Activated CD4-positive, alpha-beta memory T cell treated with anti-CD3 and anti-CD28 coated beads for 36 hours (primary cell): Measurements from ENCODE around the gene MNT. TPM values are rescaled to one million over a fixed set of nuclear protein-coding genes. Genes with fewer than 3 reads are reported as not detected.

ENCODE experiments used
- CTCF ChIA-PET: fragments of 350-600 bp; sonication (Branson Sonifier 250); formaldehyde crosslinking; loops from one replicate; lab custom pipeline; 2021; ENCODE audit warnings: antibody characterized with exemption, inconsistent platforms; lab: Charles Lee
- POLR2A ChIA-PET: fragments of 350-600 bp; sonication (Branson Sonifier 250); formaldehyde crosslinking; loops from one replicate; lab custom pipeline; 2021; ENCODE audit warnings: antibody characterized with exemption; lab: Charles Lee
- DNase-seq: peaks from one replicate; pipeline ENCODE4 v3.0.0-alpha.2; 2020
- H3K27ac Mint-ChIP-seq: one replicate; pipeline ENCODE4 v1.8.0; 2021; ENCODE audit warnings: mixed read lengths
- H3K27me3 Mint-ChIP-seq: one replicate; pipeline ENCODE4 v1.8.0; 2021; ENCODE audit warnings: mixed read lengths
- H3K36me3 Mint-ChIP-seq: one replicate; pipeline ENCODE4 v1.8.0; 2021; ENCODE audit warnings: mixed read lengths
- H3K4me1 Mint-ChIP-seq: one replicate; pipeline ENCODE4 v1.8.0; 2021; ENCODE audit warnings: low read depth, mixed read lengths
- H3K4me3 Mint-ChIP-seq: one replicate; pipeline ENCODE4 v1.8.0; 2021; ENCODE audit warnings: mild to moderate bottlenecking, mixed read lengths
- H3K9me3 Mint-ChIP-seq: one replicate; pipeline ENCODE4 v1.8.0; 2021; ENCODE audit warnings: mixed read lengths
- intact Hi-C: fragments of 100-400 bp; cut with micrococcal nuclease; formaldehyde crosslinking; loops from one replicate; pipeline ENCODE4 v1.15.1; 2023
- total RNA-seq, 2 experiments: library from RNA; stranded (reverse); gene quantifications; one replicate each; pipeline ENCODE4 v1.2.3, GENCODE V29; 2021

The MNT gene
- total RNA-seq, 2 experiments from 2014 or later, result 13.9 to 18.1 TPM

- POLR2A ChIA-PET, result interaction anchor here (0.6 kb wide), 1 partner anchor 317 kb away, joined by 4 read pairs; no protein-coding TSS in a partner anchor
- CTCF ChIA-PET, result interaction anchor here (1.4 kb wide), 1 partner anchor 53 kb away, joined by 5 read pairs; no protein-coding TSS in a partner anchor
- Mint-ChIP-seq H3K27me3 (no peaks in the 10 kb centered on the region), H3K4me1 (peaks cover 13% of the 10 kb centered on the region), H3K4me3 (no peak overlapping the region), H3K9me3 (no peaks in the 10 kb centered on the region), H3K27ac (no peak overlapping the region), H3K36me3 (peaks cover 27% of the 10 kb centered on the region)
- no peak for DNase-seq
- intact Hi-C loops, result no loop called here
Measured at GRCh38 chr17:2435862-2436261, 35.0 kb upstream of the MNT start.

- peaks cover 26% of the 10 kb centered on the region for H3K36me3 Mint-ChIP-seq
- H3K27me3 Mint-ChIP-seq, result no peaks in the 10 kb centered on the region
- ChIA-PET CTCF (interaction anchor here (0.9 to 4.7 kb wide), 4 partner anchors 13 to 53 kb away, joined by 3 to 32 read pairs (median 4); no protein-coding TSS in a partner anchor), POLR2A (no interaction called here)
- H3K27ac Mint-ChIP-seq, result no peak overlapping the region
- peaks cover 13% of the 10 kb centered on the region for H3K4me1 Mint-ChIP-seq
- no peak overlapping the region for H3K4me3 Mint-ChIP-seq
- intact Hi-C loops, result no loop called here
- H3K9me3 Mint-ChIP-seq, result no peaks in the 10 kb centered on the region
- DNase-seq, result no peak
Measured at GRCh38 chr17:2435181-2435741, 34.4 kb upstream of the MNT start.

GRCh38 chr17:2433696-2434095 lies 32.8 kb upstream of the MNT start:
- Mint-ChIP-seq H3K27ac (no peak overlapping the region), H3K9me3 (no peaks in the 10 kb centered on the region), H3K36me3 (peaks cover 22% of the 10 kb centered on the region), H3K4me3 (no peak overlapping the region), H3K4me1 (peaks cover 6% of the 10 kb centered on the region), H3K27me3 (no peaks in the 10 kb centered on the region)
- POLR2A ChIA-PET, result no interaction called here
- DNase-seq, result no peak
- intact Hi-C loops, result no loop called here
- CTCF ChIA-PET, result interaction anchor here (1.4 to 4.7 kb wide), 2 partner anchors 17 to 51 kb away, joined by 4 to 32 read pairs; no protein-coding TSS in a partner anchor

DNA sequence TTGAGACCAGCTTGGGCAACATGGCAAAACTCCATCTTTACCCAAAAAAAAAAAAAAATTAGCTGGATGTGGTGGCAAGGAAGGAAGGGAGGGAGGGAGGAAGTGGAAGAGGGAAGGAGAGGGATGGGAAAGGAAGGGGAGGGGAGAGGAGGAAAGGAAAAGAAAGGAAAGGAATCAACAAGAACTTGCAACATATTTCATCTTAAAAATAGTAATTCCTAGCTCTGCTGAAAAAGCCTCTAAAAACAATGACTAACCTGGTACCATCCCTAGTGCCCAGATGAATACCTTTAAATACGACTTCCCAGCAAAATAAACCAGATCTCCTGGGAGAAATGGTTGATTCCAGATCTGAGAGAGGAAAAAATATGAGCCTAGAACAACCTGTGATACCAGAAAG lies 27.1 kb upstream of the MNT start:
- ChIA-PET POLR2A (no interaction called here), CTCF (interaction anchor here (1.0 to 2.4 kb wide), 2 partner anchors 12 to 45 kb away, joined by 6 to 12 read pairs; no protein-coding TSS in a partner anchor)
- intact Hi-C loops, result no loop called here
- no peak overlapping the region for H3K4me3 Mint-ChIP-seq
- no peaks in the 10 kb centered on the region for H3K9me3 Mint-ChIP-seq
- no peaks in the 10 kb centered on the region for H3K27me3 Mint-ChIP-seq
- H3K36me3 Mint-ChIP-seq, result peaks cover 7% of the 10 kb centered on the region
- no peaks in the 10 kb centered on the region for H3K4me1 Mint-ChIP-seq
- H3K27ac Mint-ChIP-seq, result peak overlapping the region; percentile 31
- DNase-seq, result no peak

- POLR2A ChIA-PET, result no interaction called here
- Mint-ChIP-seq H3K27ac (no peak overlapping the region), H3K4me3 (no peak overlapping the region), H3K27me3 (no peaks in the 10 kb centered on the region), H3K36me3 (peaks cover 5% of the 10 kb centered on the region), H3K4me1 (no peaks in the 10 kb centered on the region), H3K9me3 (no peaks in the 10 kb centered on the region)
- CTCF ChIA-PET, result interaction anchor here (1.0 to 2.4 kb wide), 2 partner anchors 11 to 45 kb away, joined by 6 to 12 read pairs; no protein-coding TSS in a partner anchor
- no peak for DNase-seq
- intact Hi-C loops, result no loop called here
Measured at GRCh38 chr17:2427215-2427614, 26.4 kb upstream of the MNT start.

- POLR2A ChIA-PET, result no interaction called here
- CTCF ChIA-PET, result interaction anchor here (0.7 to 1.6 kb wide), 2 partner anchors 19 to 40 kb away, joined by 3 to 6 read pairs; no protein-coding TSS in a partner anchor
- H3K4me3 Mint-ChIP-seq, result no peak overlapping the region
- H3K4me1 Mint-ChIP-seq, result no peaks in the 10 kb centered on the region
- H3K27me3 Mint-ChIP-seq, result no peaks in the 10 kb centered on the region
- intact Hi-C loops, result no loop called here
- peaks cover 19% of the 10 kb centered on the region for H3K36me3 Mint-ChIP-seq
- H3K9me3 Mint-ChIP-seq, result no peaks in the 10 kb centered on the region
- DNase-seq, result no peak
- H3K27ac Mint-ChIP-seq, result no peak overlapping the region
Measured at GRCh38 chr17:2423271-2423670, 22.4 kb upstream of the MNT start.

GRCh38 chr17:2421315-2422147 lies 20.7 kb upstream of the MNT start:
- Mint-ChIP-seq H3K9me3 (no peaks in the 10 kb centered on the region), H3K4me1 (peaks cover 3% of the 10 kb centered on the region), H3K27me3 (no peaks in the 10 kb centered on the region), H3K4me3 (no peak overlapping the region), H3K36me3 (peaks cover 22% of the 10 kb centered on the region), H3K27ac (peak overlapping the region; percentile 30)
- DNase-seq, result no peak
- intact Hi-C loops, result no loop called here
- POLR2A ChIA-PET, result no interaction called here
- CTCF ChIA-PET, result interaction anchor here (0.9 to 1.0 kb wide), 2 partner anchors 14 to 39 kb away, joined by 3 read pairs; no protein-coding TSS in a partner anchor

GRCh38 chr17:2420176-2420575 lies 19.3 kb upstream of the MNT start:
- peaks cover 3% of the 10 kb centered on the region for H3K4me1 Mint-ChIP-seq
- no peak overlapping the region for H3K4me3 Mint-ChIP-seq
- CTCF ChIA-PET, result interaction anchor here (11.0 kb wide), 1 partner anchor 38 kb away, joined by 544 read pairs; no protein-coding TSS in a partner anchor
- no peaks in the 10 kb centered on the region for H3K27me3 Mint-ChIP-seq
- POLR2A ChIA-PET, result no interaction called here
- intact Hi-C loops, result no loop called here
- no peaks in the 10 kb centered on the region for H3K9me3 Mint-ChIP-seq
- DNase-seq, result no peak
- no peak overlapping the region for H3K27ac Mint-ChIP-seq
- peaks cover 17% of the 10 kb centered on the region for H3K36me3 Mint-ChIP-seq

DNA sequence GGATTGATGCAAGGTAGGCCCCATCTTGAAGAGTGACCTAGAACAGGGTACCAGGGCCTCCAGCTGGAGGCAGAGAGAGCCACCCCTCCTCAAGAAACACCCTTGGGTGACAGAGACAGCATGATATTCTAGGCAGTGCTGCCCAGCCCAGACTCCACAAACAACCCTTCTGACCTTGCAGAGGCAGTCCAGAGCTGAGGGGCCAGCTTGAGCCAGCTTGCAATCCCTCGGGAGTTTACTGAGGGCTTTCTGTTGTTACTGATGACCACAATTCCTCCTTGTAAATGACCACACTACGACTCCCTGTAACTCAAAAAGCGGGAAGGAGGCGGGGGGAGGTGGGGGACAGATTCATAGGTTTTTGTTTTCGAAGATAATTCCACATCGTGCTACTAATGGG lies 18.6 kb upstream of the MNT start:
- H3K27ac Mint-ChIP-seq, result no peak overlapping the region
- H3K4me1 Mint-ChIP-seq, result peaks cover 3% of the 10 kb centered on the region
- intact Hi-C loops, result no loop called here
- peaks cover 17% of the 10 kb centered on the region for H3K36me3 Mint-ChIP-seq
- no peak overlapping the region for H3K4me3 Mint-ChIP-seq
- H3K9me3 Mint-ChIP-seq, result no peaks in the 10 kb centered on the region
- no peak for DNase-seq
- no peaks in the 10 kb centered on the region for H3K27me3 Mint-ChIP-seq
- CTCF ChIA-PET, result interaction anchor here (11.0 kb wide), 1 partner anchor 37 kb away, joined by 544 read pairs; no protein-coding TSS in a partner anchor
- POLR2A ChIA-PET, result interaction anchor here (0.9 kb wide), 1 partner anchor 92 kb away, joined by 3 read pairs; the partner anchor contains the start of gene METTL16

DNA sequence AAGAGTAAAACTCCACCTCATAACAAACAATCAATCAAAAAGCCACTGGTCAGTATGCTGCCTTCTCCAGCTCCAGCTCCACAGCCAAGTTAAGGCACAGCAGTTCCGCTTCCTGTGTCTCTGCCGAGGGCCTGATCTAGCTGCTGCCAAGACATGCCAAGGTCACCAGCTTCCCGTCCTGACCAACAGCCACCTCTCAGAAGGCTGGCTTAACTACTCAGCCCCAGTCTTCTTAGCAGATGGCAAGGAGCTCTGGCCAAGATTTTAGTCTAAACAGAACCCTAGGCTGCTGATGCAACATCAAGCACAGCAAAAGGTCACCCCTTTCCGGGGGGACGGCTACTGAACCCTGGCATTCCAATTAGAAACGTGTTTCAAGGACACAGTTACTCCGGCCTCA lies 17.7 kb upstream of the MNT start:
- CTCF ChIA-PET, result interaction anchor here (11.0 kb wide), 1 partner anchor 37 kb away, joined by 544 read pairs; no protein-coding TSS in a partner anchor
- no peaks in the 10 kb centered on the region for H3K27me3 Mint-ChIP-seq
- POLR2A ChIA-PET, result interaction anchor here (0.9 kb wide), 1 partner anchor 93 kb away, joined by 3 read pairs; the partner anchor contains the start of gene METTL16

GRCh38 chr17:2416010-2416734 lies 15.3 kb upstream of the MNT start:
- ChIA-PET POLR2A (interaction anchor here (0.9 to 1.7 kb wide), 3 partner anchors 32 to 80 kb away, joined by 3 to 14 read pairs (median 4); partner anchors contain the start of gene TSR1), CTCF (interaction anchor here (0.5 to 11.0 kb wide), 50 partner anchors 8 to 597 kb away, joined by 3 to 544 read pairs (median 4); partner anchors contain the start of genes HIC1, METTL16, MNT and PAFAH1B1)
- peaks cover 3% of the 10 kb centered on the region for H3K4me1 Mint-ChIP-seq
- no peaks in the 10 kb centered on the region for H3K9me3 Mint-ChIP-seq
- H3K27me3 Mint-ChIP-seq, result no peaks in the 10 kb centered on the region
- peak; percentile 91 for DNase-seq
- peaks cover 18% of the 10 kb centered on the region for H3K36me3 Mint-ChIP-seq
- intact Hi-C loops, result loop anchor here (1.0 kb wide), 1 partner anchor 34 kb away; no protein-coding TSS in a partner anchor
- no peak overlapping the region for H3K4me3 Mint-ChIP-seq
- H3K27ac Mint-ChIP-seq, result no peak overlapping the region

More for the DNA sequence above, 17.7 kb upstream of the MNT start:
- peaks cover 3% of the 10 kb centered on the region for H3K4me1 Mint-ChIP-seq
- DNase-seq, result no peak
- intact Hi-C loops, result no loop called here
- H3K36me3 Mint-ChIP-seq, result peaks cover 18% of the 10 kb centered on the region
- H3K27ac Mint-ChIP-seq, result peak overlapping the region; percentile 70
- H3K9me3 Mint-ChIP-seq, result no peaks in the 10 kb centered on the region
- no peak overlapping the region for H3K4me3 Mint-ChIP-seq
